GM18909 (cell line): Measurements from ENCODE around the gene SUN2.
"Not testable (repeated sequence)": the region's sequence is repeated elsewhere in the genome, so short reads cannot be mapped to it uniquely, and the experiment has no call there.

Experiments used
- ATAC-seq: cut with Tn5 transposase; IDR thresholded peaks from one replicate; pipeline ENCODE4 v1.9.1; 2021; ENCODE audit warnings: mild to moderate bottlenecking; ENCODE audit not compliant: unreplicated experiment, poor library complexity

The SUN2 gene, protein sequence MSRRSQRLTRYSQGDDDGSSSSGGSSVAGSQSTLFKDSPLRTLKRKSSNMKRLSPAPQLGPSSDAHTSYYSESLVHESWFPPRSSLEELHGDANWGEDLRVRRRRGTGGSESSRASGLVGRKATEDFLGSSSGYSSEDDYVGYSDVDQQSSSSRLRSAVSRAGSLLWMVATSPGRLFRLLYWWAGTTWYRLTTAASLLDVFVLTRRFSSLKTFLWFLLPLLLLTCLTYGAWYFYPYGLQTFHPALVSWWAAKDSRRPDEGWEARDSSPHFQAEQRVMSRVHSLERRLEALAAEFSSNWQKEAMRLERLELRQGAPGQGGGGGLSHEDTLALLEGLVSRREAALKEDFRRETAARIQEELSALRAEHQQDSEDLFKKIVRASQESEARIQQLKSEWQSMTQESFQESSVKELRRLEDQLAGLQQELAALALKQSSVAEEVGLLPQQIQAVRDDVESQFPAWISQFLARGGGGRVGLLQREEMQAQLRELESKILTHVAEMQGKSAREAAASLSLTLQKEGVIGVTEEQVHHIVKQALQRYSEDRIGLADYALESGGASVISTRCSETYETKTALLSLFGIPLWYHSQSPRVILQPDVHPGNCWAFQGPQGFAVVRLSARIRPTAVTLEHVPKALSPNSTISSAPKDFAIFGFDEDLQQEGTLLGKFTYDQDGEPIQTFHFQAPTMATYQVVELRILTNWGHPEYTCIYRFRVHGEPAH

DNA sequence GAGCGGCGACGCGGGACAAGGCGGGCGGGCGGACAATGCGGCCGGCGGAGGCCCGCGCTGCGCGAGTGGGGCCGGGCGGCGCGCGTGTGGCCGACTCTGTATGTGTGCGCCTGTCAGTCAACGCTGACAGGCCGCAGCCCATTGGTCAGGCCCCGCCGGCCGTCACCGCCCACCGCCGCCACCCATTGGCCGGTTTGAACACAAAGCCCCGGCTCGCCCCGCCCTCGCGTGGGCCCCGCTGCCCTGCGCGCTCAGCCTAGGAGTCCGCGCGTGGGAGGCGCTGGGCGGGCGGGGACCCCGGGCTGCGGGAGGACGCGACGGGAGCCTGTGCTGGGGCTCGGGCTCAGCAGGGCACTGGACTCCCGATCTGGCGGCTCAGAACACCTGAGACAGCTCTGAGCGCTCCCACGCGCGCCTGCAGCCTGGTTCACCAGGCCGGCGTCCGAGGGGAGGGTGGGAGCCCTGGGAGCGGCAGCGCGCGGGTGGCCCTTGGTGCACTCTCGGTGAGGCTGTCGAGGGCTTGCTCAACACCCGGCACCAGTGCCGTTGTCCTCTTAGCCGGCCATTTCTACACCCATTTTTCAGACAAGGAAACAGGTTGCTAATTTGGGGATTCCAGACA is at the start of gene SUN2:
Gene SUN2 (minus strand): TSS at position 88 of the 622 bp plus-strand sequence. CDS start 3,370 bp downstream, outside the sequence.
- peak; percentile 64 for ATAC-seq

DNA sequence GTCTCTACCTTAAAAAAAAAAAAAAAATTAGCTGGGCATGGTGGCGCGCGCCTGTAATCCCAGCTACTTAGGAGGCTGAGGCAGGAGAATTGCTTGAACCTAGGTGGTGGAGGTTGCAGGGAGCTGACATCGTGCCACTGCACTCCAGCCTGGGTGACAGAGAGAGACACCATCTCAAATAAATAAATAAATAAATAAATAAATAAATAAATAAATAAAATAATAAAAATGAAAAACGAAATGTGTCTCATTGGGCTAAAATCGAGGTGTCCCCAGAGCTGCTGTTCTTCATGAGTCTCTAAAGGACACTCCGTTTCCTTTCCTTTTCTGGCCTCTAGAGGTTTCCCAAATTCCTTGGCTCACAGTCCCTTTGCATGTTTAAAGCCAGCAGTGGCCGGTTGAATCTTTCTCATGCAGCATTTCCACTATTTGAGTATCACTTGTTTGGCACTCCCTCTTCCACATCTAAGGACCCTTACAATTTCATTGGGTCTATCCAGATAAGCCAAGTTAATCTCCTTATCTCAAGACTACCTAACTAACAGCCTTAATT is 49.3 kb upstream of the SUN2 start:
- ATAC-seq, result not testable (repeated sequence)

DNA sequence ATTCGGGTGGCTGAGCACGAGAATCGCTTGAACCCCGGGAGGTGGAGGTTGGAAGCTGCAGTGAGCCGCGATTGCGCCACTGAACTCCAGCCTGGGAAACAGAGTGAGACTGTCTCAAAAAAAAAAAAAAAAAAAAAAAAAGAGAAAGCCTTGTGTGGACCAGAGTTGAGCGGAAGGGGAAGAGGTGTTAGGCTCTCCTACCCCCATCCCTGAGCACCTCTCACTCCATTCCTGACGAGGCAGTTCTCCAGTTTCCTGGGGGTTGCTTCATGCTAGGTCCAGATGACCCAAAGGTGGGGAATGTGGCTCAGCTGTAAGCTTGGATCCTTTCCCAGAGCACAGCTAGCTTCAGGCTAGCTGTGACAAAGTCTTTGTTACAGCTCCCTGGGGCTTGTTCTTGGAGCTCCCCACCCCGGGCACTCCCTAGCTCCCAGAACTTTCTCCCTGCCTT is 46.9 kb upstream of the SUN2 start:
- no peak for ATAC-seq

DNA sequence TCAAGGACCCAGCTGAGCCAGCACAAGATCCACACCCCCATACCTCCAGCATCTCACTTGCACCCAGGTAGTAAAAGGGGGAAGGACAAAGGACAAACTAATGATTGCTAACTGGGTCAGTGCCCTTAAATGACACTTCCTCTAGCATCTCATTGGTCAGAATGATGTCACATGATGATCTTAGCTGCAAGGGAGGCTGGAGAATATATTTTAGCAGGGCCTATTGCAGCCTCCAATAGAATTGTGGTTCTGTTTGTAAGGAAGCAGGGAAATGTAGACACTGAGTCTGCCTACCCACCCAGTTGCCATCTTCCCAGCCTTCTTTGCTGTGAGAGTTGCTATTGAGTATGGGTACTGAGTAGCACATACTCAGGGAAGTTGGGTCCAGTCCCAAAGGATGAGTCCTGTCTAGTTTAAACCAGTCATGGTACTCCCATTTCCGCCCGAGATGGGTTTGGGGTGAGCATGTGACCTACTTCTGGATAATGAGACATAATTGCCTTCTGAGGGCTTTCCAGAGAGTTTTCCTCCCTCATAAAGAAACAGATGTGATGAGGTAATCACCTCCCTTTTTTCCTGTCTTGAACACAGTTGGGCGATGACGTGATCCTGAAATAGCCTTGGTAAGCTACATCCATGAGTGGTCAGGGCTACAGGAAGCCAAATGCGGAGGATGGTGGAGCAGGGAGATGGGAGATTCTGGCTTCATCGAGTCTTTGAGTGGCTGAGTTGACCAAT is 43.6 kb upstream of the SUN2 start:
- no peak for ATAC-seq

DNA sequence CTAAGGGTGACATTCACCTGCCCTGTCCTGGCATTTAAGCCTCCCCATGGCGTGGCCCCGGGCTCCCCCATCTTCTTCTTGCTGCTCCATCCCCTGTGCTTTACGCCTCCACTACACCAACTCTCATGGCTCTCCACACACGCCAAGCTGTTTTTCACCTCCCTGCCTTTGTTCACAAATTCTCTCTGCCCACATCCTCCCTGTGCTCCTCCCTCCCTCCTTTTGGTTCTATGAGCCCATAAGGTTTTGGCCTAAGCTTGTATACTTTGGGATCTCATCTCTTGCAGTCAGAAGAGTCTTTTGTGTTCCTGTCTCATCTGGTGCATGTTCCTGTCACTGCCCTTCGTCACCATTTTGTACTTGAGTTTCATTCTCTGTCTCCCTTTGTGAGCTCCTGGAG is 42.7 kb upstream of the SUN2 start:
- no peak for ATAC-seq

DNA sequence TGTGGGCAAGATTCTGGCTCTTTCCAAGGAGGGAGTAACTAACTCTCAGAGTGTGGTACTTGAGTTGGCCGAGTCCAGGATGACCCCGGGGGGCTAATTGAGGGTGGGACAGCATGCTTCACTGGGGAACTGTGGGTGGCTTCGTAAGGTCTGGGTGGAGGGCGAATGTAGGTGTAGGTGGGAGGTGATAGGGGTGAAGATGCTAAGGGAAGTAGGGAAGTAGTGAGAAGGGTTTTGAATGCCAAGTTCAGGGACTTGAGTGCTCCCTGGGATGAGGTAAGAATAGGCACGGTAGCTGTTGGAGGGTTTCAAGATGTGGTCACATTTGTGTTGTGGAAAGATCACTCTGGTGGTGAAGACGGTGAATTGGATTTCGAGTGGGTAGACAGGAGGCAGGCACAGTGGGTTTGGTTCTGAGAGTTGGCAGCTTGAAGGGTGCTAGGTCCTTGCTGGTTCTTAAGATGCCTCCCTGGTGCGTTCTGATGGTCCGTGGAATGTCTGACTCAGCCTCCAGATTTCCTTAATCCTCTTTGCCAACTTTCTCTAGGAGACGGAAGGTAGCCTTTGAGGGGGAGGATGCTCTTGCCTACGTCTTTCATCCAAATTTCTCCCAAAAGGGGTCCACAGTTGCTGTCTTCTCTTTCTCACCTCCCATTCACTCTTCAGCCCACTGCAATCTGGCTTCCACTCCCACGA is 40.6 kb upstream of the SUN2 start:
- ATAC-seq, result no peak

DNA sequence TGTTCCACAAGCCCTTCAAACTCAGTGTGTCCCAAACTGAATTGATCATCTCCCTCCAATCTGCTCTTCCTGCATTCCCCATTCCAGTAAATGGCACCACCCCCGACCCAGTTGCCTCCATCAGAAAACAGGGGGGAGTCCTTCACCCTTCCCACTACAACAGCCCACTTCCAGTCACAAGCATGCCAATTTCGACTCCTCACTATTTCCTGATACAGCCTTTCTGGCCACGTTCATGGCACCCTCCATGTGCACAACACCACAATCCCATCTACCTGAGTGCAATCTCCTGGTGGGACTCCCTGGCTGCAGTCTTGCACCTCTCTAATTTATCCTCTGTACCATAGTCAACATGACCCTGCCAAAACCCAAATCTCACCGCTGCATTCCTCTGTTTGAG is 39.8 kb upstream of the SUN2 start:
- ATAC-seq, result no peak

DNA sequence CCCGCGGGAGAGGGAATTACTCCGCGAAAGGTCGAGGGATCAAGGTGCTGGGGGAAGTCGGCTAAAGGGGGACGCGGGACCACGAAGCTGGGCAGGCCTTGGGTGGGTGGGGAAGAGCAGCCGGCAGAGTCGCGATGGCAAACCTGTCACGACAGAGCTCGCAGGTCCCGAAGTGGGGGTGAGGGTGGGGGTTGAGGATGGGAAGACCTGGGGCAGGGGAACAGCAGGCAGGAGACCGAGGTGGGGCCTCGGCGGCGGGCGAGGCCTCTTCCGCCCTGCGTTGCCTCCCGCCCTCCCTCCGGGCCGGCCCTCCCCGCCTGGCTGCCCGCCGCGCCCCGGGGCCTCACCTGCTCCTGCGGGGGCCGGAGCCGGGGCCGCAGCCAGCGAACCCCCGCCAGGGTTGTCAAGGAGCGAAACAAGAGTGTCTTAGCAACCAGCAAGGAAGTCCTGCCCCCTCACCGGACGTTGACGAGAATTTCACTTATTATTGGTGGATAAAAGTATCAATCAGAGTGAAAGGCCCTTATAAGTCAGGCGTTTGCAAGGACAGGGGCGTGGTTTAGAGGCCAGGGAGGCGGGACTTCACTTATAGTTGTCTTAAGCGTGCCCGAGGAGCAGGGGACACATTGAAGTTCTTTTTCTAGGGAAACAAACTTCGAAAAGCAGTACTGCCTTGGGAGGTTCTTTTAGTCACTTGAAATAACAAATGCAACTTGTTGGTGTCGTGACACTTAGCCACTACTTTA is 38.1 kb upstream of the SUN2 start, which contains the start of gene DNAL4:
Gene DNAL4 (minus strand): TSS at position 423 of the 746 bp plus-strand sequence. CDS start 11,412 bp downstream, outside the sequence.
- peak; percentile 93 for ATAC-seq

DNA sequence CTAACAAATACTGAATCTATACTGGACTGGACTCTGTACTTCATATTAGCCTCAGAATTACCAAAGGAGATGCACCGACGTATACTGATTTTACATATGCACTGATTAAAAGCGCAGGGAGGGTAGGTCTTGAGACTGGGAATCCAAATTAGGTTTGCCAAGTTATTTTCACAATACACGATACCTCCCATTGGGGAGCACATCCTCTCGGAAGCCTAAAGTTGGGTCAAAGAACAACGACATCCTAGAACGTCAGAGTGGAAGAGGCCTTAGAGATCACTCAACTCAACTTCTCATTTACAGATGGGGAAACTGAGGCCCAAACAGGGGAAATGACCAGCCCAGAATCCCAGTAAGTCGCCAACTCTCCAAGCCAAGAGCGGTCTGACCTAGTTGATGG is 37.5 kb upstream of the SUN2 start:
- ATAC-seq, result no peak

DNA sequence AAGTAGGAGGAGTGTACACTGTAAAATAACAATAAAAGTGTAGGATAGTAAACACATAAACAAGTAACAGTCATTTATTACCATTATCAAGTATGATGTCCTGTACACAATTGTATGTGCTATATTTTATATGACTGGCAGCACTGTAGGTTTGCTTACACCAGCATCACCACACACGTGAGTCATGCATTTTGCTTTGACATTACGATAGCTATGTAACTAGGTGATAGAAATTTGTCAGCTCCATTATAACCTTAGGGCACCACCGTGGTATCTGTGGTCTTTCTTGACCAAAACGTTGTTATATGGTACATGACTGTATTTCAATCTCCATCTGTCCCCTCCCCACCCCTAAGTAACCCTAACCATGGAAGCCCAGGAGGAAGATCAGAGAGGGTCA is 37.0 kb upstream of the SUN2 start:
- ATAC-seq, result no peak

DNA sequence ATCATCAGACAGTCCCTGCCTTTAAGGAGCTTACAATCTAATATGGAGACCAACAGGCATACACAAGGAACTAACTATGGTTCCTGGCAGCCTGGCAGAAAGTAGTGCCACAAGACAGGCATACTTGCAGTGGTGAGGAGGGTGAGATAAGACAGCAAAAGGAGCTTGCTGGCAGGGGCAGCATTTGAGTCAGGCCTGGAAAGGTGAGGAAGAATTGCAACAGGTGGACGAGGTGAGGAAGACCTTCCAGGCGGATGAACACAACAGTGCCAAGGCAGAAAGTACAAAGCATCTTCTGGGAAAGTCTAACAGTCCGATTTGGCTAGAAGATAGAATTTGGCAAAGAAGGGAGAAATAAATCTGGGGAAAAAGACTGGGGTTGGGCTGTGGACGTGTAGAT is 33.8 kb upstream of the SUN2 start:
- ATAC-seq, result no peak

DNA sequence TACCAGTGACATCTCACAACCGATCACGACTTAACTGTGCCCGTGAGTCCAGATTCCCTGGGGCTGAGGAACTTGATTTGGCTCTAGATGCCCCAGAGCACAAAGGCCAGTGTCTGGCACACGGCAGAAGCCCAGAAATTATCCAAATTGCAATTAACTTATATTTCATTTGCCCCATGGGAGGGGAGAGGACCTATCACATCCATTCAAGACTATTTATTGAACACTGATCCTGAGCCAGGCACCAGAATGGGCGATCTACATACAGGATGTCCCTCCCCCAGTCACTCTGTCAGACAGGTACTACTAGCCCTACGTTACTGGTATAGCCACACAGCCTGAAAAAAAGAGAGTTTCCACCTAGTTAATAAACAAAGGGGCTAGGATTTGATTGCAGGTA is 33.0 kb upstream of the SUN2 start:
- ATAC-seq, result no peak

DNA sequence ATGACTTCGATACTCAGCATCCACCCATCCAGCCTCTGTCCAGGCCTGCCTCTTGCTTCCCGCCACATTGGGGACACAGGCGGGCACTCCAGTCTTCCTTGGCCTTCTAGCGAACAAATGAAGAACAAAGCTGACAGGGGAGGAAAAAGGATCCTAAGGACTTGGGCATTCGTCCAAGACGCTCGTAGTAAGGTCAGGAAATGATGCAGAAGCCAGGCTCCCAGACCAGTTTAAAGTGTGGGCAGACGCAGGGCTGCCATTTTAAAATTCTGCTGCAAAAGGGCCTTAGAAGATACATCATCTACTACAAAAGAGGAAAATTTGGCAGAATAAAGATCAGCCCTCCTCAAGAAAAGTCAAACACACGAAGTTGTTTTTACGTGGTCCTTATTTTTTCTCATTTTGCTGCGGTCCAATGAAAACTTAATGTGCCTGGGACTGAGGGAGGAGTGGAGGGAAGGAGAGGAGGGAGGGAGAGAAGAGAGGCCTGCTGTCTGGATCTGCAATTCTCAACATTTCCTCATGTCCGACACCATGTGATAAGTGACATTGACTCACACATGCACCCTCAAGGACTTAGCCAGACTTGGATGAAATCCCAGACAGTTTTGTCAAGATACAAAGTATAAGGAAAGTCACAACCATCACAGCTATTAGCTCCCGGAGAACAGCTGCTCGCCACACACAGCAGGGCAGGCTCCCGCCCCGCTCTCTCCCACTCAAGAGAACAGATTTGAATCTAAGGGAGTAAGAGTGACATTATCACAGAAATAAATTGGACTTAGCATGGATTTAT is 32.4 kb upstream of the SUN2 start:
- no peak for ATAC-seq

DNA sequence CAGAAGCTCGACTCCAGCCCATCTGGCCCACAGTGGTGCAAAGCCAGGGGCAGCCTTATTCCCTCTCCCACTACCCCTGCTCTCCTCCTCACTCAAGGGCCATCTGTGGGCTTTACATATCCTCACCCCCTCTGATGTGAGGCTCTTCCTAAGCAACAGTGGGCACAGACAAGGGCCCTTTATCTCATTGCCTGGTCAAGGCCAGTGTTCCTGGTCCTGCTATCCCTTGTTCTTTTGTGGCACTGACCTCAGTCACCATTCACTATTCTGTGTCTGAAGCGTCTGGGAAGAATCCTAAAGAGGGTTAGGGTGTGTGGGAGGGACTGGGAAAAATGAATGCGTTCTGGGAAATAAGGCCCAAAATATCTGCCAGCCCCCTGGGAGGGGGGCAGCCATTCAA is 30.8 kb upstream of the SUN2 start:
- ATAC-seq, result no peak

DNA sequence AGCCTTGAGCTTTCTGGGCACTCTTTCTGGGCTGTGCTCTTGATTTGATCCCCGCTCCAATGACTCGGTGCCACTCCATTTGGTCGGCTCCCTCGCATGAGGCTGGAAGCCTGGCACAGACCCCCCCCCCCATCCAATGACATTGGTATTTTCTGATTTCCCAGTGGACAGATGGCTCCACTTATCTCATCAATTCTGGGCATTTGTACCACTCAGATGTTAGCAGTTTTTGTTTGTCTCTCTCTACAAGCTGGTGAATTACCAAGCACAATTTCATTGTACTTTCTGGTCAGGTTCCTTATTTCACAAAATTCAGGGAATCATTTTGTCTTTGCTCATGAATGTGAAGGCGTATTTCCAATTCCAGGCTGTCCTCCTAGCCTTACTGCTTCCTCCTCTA is 29.1 kb upstream of the SUN2 start:
- no peak for ATAC-seq

DNA sequence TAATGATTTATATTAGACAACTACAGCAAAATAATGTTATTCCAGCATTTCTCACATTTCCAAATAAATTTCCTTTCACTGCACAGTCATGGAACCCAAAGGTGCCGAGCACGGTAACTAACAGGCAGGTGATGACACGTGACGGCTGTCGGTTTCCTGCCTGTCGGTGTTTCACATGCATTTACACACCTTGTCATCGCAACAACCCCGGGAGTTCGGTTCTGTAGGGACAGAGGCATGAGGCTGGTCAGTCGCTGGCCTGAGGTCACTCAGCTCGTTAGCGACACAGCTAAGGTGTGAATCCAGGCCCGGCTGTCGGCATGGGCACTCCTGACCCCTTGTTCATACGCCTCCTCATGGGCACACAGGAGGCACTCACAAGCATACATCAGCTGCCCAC is 28.2 kb upstream of the SUN2 start:
- ATAC-seq, result no peak

DNA sequence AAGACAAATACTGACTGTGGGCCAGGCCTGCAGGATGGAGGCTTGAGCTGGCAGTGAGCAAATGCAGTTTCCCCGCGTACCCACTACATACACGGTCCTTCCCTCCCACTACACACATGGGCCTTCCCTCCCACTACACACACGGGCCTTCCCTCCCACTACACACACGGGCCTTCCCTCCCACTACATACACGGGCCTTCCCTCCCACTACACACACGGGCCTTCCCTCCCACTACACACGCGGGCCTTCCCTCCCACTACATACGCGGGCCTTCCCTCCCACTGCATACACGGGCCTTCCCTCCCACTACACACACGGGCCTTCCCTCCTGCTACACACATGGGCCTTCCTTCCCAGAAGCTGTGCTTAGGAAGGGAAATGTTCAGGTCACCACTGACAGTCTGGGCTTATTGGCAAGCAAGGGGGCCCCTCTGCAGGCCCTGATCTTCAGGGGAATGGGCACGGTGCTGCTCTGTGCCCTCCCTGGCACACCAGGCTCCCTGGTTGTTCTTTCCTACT is 27.4 kb upstream of the SUN2 start:
- ATAC-seq, result no peak
